NCI-H1092 treated with DMSO at 0.1 percent for 48 hours (cell line): Measurements from ENCODE around the gene THAP7.
"Not testable (repeated sequence)": the region's sequence is repeated elsewhere in the genome, so short reads cannot be mapped to it uniquely, and the experiment has no call there.

Source experiments
- DNase-seq: peaks from one replicate; lab custom pipeline; 2025; lab: John Stamatoyannopoulos, UW

The THAP7 gene

GRCh38 chr22:21012446-21013407 is 10.8 kb upstream of the THAP7 start:
- no peak for DNase-seq

- DNase-seq, result no peak
Measured at GRCh38 chr22:21010426-21011113, 8.7 kb upstream of the THAP7 start.

DNA sequence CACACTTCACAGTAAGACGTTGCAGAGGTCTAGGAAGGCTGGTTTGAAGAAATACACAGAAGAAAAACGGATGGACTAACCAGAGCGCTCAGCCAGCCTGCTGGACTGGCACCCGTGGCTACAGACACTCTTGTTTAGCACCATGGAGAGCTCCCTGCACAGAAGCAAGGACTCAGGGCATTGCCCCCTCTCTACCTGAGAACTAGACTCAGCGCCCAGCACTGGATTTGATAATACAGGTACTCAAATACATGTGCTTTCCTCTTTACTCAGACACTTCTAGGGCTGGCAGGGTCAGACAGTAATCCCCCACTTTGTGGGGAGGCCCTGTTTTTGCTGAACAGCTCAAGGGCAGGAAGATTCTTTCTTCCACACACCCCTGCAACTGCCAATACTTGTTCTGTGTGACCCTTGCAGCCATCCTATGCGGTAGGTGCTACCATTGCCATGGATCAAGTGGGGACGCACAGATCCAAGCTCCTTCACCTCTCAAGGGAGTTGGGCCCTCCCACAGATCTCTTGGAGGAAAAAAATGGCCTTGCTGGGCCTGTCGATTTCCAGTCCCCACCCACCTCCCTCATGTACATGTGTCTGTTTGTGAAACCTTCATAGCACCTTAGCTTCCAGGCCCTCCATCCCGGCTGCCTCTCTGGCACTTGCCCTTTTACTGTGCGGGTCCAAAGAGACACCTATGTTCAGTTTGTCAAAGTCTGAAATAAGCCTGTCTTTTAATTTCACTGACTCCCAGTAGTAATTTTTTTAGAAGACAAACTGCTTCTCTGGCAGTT is 7.9 kb upstream of the THAP7 start:
- DNase-seq, result no peak

DNA sequence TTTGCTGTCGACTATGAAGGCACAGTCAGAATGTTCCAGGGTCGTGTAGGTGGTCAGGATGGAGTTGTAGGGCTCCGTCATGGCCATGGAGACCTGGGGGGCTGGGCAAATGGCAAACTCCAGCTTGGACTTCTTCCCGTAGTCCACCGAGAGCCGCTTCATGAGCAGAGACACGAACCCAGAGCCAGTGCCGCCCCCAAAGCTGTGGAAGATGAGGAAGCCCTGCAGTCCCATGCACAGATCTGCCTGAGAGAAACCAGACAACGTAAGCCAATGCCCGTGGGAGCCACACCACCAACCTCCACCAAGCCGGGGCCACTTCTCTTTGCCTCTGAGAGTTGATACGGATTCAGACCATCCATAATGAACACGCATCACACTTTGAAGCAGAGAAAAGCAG is 7.3 kb upstream of the THAP7 start:
- DNase-seq, result not testable (repeated sequence)

DNA sequence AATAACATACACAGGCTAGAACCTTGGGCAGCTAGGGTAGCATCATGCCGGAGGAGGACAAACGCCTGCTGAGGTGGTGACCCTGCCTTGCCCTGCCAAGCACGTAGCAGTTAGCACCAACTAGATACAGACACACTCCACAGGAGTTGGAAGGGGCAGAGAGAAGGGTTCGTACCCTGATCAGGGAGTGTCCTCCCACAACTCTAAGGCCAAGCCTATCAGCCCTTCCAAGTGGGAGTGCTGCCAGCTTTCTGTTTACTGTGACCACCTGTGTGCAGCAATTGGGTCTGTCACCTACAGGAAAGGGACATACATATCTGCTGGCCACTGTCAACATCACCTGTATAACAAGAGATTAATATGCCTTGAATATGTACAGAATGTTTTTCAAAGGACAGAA is 1.9 kb upstream of the THAP7 start:
- peak; percentile 23 for DNase-seq

GRCh38 chr22:21000987-21001600 is 824 bp downstream of the THAP7 start:
- peak; percentile 26 for DNase-seq

GRCh38 chr22:21000207-21000986 is 1.5 kb downstream of the THAP7 start:
- DNase-seq, result peak; percentile 36

DNA sequence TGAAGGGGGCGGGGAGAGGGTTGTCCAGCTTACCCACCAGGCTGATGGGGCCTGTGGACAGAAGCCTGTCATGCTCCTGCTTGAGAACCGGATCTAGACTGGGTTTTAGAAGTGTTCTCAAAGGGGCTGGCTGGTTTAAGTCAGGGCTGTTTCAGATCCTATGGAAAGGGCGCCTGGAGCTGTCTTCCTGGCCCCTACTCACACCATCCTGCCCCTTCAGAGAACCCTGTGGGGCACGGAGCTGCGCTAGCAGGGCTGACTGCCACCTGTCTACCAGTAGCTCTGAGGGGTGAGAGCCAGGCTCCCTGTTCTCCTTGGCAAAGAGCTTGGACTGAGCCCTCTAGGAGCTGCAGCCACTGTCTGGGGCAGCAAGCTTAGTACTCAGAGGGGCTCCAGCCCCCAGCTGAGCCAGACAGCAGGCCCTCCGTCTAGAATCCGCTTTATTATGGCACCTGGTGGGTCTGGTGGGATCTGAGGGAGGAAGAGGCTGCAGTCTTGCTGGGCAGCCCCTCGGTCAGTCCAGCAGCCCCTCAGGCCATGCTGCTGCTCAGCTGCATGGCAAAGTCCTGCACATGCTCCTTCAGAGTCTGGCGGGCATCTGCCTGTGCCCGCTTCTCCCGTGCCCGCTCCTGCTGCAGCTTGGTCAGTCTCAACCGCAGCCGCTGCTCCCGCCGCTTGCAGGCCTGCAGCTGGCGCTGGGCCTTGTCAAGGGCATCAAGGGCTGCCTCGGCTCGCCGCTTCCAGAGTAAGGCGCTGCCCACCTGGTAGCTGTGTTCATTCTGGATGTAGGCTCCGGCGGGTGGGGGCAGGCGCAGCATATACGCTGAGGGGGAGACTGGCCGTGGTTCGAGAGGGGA is 2.3 kb downstream of the THAP7 start:
- DNase-seq, result no peak

GRCh38 chr22:20998411-20999336 is 3.2 kb downstream of the THAP7 start:
- DNase-seq, result no peak

DNA sequence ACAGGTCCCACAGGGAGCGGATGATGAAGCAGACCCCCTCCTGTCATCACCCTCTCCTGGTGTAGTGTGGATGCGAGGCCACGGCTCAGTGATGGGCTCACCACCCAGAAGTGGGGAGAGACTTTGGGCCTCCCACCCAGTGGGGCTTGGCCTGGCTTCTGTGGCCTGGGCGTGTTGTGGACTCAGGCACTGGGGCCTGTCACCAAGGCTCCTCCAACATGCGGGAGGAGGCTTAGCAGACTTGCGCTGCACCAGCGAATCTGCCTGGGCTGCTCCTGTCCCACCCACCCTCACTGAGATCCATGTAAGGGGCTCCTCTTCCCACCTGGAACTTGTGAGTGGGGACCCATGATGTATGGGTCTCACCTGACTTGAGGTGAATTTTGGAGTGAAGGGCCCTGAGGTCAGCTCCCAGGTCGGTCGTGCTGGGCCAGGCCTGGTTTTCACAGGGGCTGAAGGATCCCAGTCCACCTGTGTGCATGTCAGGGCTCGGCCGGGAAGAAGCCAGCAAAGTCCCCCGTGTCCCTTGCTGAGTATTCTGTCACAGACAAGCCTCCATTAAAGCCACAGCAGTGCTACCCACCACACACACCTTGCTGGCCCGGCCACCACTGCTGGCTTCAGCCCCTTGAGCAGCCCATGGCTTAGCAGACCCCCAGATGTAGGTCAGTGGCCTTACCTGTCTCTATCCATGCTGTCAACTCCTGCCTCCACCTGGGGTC is 4.2 kb downstream of the THAP7 start:
- DNase-seq, result no peak

DNA sequence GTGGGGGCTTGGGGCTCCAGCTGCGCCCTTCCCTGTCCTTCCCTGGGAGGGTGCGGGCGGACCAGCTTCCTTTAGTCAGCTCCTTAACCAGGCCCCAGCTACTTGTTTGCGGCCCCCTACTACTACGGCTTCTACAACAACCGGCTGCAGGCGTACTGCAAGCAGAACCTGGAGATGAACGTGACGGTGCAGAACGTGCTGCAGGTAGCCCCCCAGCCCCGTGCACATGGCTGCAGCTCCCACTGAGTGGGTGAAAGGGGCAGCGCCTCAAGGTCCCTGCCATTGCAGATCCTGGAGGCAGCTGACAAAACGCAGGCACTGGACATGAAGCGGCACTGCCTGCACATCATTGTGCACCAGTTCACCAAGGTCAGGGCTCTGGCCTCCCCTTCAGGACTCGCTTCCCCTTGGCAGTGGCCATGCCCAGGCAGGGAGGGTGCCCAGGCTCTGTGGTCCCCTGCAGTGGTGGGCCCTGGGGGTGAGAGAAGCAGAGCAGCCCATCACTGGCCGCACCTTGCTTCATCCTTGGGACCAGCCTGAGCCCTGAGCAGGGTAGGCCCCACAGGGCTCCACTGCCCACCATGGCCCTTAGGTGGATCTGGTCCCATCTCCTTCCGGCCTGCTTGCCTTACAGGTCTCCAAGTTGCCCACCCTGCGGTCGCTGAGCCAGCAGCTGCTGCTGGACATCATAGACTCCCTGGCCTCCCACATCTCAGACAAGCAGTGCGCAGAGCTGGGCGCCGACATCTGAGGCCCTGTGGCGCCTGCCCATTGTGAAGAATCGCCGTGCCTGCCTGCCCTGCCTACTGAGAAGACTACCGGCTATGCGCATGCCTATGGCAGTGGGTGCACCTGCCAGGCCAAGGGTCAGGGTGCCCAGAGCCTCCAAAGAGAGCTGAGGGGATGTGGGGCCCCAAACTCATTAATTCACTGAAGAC is 5.1 kb downstream of the THAP7 start:
- no peak for DNase-seq

- DNase-seq, result no peak
Measured at GRCh38 chr22:20996031-20996410, 5.9 kb downstream of the THAP7 start.

DNA sequence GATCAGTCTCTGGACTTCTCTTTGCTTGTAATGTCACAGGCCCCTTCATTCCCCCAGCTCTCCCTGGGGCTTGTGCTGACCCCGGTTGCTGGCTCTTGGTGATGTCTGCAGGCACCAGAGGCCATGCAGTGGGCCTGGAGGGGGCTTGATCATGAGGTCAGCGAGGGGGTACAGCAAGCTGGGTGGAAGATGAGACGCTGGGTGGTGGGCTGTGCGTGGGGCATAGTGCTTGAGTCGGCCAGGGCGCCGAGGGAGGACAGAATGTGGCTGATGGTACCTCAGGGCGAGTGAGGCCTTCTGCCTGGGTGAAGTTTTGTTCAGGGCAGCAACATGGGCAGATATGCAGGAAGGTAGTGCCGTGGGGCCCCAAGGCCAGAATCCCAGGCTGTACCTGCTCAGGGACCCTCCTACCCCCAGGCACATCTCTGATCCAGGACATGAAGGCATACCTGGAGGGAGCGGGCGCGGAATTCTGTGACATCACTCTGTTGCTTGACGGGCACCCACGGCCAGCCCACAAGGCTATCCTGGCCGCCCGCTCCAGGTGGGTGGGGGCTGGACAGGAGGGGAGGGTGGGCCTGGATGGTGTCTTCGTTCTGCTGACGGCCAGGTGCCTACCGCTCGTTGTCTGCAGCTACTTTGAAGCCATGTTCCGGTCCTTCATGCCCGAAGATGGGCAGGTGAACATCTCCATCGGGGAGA is 6.4 kb downstream of the THAP7 start:
- no peak for DNase-seq

- DNase-seq, result no peak
Measured at GRCh38 chr22:20994902-20995241, 7.0 kb downstream of the THAP7 start.

DNA sequence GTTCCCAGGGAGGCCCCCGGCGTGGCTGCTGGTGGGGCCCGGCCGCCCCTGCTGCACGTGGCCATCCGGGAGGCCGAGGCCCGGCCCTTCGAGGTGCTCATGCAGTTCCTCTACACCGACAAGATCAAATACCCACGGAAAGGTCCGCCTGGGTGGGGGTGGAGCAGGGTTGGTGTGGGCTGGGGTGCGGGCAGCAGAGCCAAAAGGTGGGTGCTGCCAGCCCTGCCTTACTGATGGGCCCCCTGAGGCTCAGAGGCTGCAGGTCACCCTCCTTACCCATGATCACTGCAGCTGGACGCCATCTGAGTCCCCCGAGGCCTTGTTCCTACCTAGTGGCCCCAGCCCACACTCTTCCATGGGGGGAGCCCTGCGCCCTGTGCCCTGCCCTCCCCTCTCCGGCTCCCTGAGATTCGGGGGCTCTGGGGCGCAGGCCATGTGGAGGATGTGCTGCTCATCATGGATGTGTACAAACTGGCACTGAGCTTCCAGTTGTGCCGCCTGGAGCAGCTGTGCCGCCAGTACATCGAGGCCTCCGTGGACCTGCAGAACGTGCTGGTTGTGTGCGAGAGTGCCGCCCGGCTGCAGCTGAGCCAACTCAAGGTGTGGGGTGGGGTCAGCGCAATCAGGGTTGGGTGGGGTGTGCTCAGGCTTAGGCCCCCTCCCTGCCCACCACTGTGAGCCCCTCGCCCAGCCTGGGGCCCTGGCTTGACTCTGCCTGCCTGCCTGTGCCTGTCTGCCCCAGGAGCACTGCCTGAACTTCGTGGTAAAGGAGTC is 7.6 kb downstream of the THAP7 start:
- no peak for DNase-seq
